Right atrium auricular region (tissue), 2 donors: ENCODE results near the gene NCL. TPM values are rescaled to one million over a fixed set of nuclear protein-coding genes. Genes with fewer than 3 reads are reported as not detected.

Source experiments
- DNase-seq: peaks from one replicate; pipeline ENCODE4 v3.0.0-alpha.2; 2019; ENCODE audit warnings: low spot score
- H3K27ac ChIP-seq, 2 donors: fragments of 200-600 bp; sonication (generic); 1 replicate in 1 of 2; 2 replicates in 1 of 2; pipeline ENCODE4 v1.5.1; 2016 to 2019
- H3K27me3 ChIP-seq, 2 donors: fragments of 200-600 bp; sonication (generic); one replicate each; pipeline versions ENCODE4 v1.5.1 to v1.6.0; 2017 to 2019
- H3K36me3 ChIP-seq: fragments of 200-600 bp; sonication (generic); one replicate; pipeline ENCODE4 v1.5.1; 2016
- H3K4me1 ChIP-seq, 2 donors: fragments of 200-600 bp; sonication (generic); one replicate each; pipeline versions ENCODE4 v1.5.1 to v1.6.0; 2017 to 2019
- H3K4me3 ChIP-seq, 2 donors: fragments of 200-600 bp; sonication (generic); 1 replicate in 1 of 2; 2 replicates in 1 of 2; pipeline ENCODE4 v1.5.1; 2017 to 2019; ENCODE audit warnings: mild to moderate bottlenecking in 1 of 2, moderate library complexity in 1 of 2
- H3K9me3 ChIP-seq, 2 donors: fragments of 200-600 bp; sonication (generic); one replicate each; pipeline ENCODE4 v1.5.1; 2019
- CTCF ChIP-seq, 2 donors: fragments of 200-600 bp; sonication (generic); IDR thresholded peaks; one replicate each; pipeline ENCODE4 v1.5.1; 2019; ENCODE audit warnings: antibody characterized with exemption in 2 of 2
- total RNA-seq, 2 donors: library from RNA; depleted of rRNA; stranded (reverse); fragments of >200 nt; gene quantifications; one replicate each; pipeline ENCODE4 v1.1.0, GENCODE V29; 2016

Gene NCL
- total RNA-seq, 2 donors from 2014 or later, result 73.5 to 85.8 TPM

GRCh38 chr2:231427116-231427515 is 37.2 kb downstream of the NCL start:
- H3K4me3 ChIP-seq, result no peak overlapping the region
- no peaks in the 10 kb centered on the region for H3K4me1 ChIP-seq
- H3K36me3 ChIP-seq, result no peaks in the 10 kb centered on the region
- DNase-seq, result no peak
- no peaks in the 10 kb centered on the region for H3K9me3 ChIP-seq
- H3K27ac ChIP-seq, result no peak overlapping the region
- H3K27me3 ChIP-seq, result no peaks in the 10 kb centered on the region
- TF ChIP-seq CTCF (IDR thresholded peaks at IDR 0.05), result no peak

- no peak overlapping the region for H3K4me3 ChIP-seq
- no peaks in the 10 kb centered on the region for H3K36me3 ChIP-seq
- no peaks in the 10 kb centered on the region for H3K9me3 ChIP-seq
- DNase-seq, result no peak
- TF ChIP-seq CTCF (IDR thresholded peaks at IDR 0.05), result no peak
- H3K4me1 ChIP-seq, result no peaks in the 10 kb centered on the region
- no peak overlapping the region for H3K27ac ChIP-seq
- H3K27me3 ChIP-seq, result no peaks in the 10 kb centered on the region
These were observed 38.2 kb downstream of the NCL start for GRCh38 chr2:231425811-231426703.

GRCh38 chr2:231425291-231425810 is 38.9 kb downstream of the NCL start:
- Histone ChIP-seq H3K27ac (no peak overlapping the region), H3K27me3 (no peaks in the 10 kb centered on the region), H3K36me3 (no peaks in the 10 kb centered on the region), H3K4me1 (no peaks in the 10 kb centered on the region), H3K9me3 (no peaks in the 10 kb centered on the region), H3K4me3 (no peak overlapping the region)
- TF ChIP-seq CTCF (IDR thresholded peaks at IDR 0.05), result no peak
- DNase-seq, result no peak

- no peak overlapping the region for H3K4me3 ChIP-seq
- no peaks in the 10 kb centered on the region for H3K27me3 ChIP-seq
- TF ChIP-seq CTCF (IDR thresholded peaks at IDR 0.05), result no peak
- no peak for DNase-seq
- H3K36me3 ChIP-seq, result no peaks in the 10 kb centered on the region
- H3K27ac ChIP-seq, result no peak overlapping the region
- no peaks in the 10 kb centered on the region for H3K9me3 ChIP-seq
- no peaks in the 10 kb centered on the region for H3K4me1 ChIP-seq
These were observed 41.1 kb downstream of the NCL start for GRCh38 chr2:231423176-231423575.

GRCh38 chr2:231422056-231422455 is 42.2 kb downstream of the NCL start:
- Histone ChIP-seq H3K36me3 (no peaks in the 10 kb centered on the region), H3K27ac (no peak overlapping the region), H3K4me1 (no peaks in the 10 kb centered on the region), H3K9me3 (no peaks in the 10 kb centered on the region), H3K27me3 (no peaks in the 10 kb centered on the region), H3K4me3 (no peak overlapping the region)
- DNase-seq, result no peak
- TF ChIP-seq CTCF (IDR thresholded peaks at IDR 0.05), result no peak
